ENCODE data around the gene SERINC5. TPM values are rescaled to one million over a fixed set of nuclear protein-coding genes. Genes with fewer than 3 reads are reported as not detected.
A peak's percentile ranks its signal among the peaks of the same experiment; 100 is the strongest.

SERINC5 gene
- polyA plus RNA-seq, 3 donors: 5.0 to 35.9 (median 7.3) TPM

- H3K27ac Mint-ChIP-seq: peak overlapping the region in 1 of 7 donors; percentile 75
- H3K9me3 Mint-ChIP-seq: peaks cover under 1 to 14% (median 6%) of the 10 kb centered on the region in 7 donors
- peaks cover 95% of the 10 kb centered on the region for H4K20me1 ChIP-seq (ENCODE audit: insufficient read depth, low read length)
- no peak overlapping the region for H3K4me2 ChIP-seq (replicated peaks; ENCODE audit: extremely low read depth, low read length, poor library complexity, severe bottlenecking)
- H3K27me3 ChIP-seq (ENCODE audit: control insufficient read depth in 2 of 2, insufficient read depth in 2 of 2, low read length in 2 of 2): no peaks in the 10 kb centered on the region
- peaks cover 15 to 19% of the 10 kb centered on the region in 2 donors for H3K36me3 Mint-ChIP-seq
- H3K4me3 ChIP-seq (replicated peaks in 1 of 3; ENCODE audit: low read depth in 2 of 3, low read length in 3 of 3): no peak overlapping the region
- H3K4me1 Mint-ChIP-seq: peaks cover 44% of the 10 kb centered on the region
- TF ChIP-seq, protein P1, sequence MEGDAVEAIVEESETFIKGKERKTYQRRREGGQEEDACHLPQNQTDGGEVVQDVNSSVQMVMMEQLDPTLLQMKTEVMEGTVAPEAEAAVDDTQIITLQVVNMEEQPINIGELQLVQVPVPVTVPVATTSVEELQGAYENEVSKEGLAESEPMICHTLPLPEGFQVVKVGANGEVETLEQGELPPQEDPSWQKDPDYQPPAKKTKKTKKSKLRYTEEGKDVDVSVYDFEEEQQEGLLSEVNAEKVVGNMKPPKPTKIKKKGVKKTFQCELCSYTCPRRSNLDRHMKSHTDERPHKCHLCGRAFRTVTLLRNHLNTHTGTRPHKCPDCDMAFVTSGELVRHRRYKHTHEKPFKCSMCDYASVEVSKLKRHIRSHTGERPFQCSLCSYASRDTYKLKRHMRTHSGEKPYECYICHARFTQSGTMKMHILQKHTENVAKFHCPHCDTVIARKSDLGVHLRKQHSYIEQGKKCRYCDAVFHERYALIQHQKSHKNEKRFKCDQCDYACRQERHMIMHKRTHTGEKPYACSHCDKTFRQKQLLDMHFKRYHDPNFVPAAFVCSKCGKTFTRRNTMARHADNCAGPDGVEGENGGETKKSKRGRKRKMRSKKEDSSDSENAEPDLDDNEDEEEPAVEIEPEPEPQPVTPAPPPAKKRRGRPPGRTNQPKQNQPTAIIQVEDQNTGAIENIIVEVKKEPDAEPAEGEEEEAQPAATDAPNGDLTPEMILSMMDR (IDR thresholded peaks at IDR 0.05): no peak
- WGBS (ENCODE audit: insufficient coverage): no CpG with 5 or more reads among the region's 2 CpGs
- no peak overlapping the region for H3K4me3 Mint-ChIP-seq
- H3K27me3 Mint-ChIP-seq (ENCODE audit: low read depth in 3 of 3): no peaks in the 10 kb centered on the region
- intact Hi-C loops (cut with micrococcal nuclease): no loop called here
- DNase-seq: no peak
- H3K9me3 ChIP-seq (replicated peaks in 1 of 2; ENCODE audit: control insufficient read depth in 1 of 2, insufficient read depth in 1 of 2, low read length in 2 of 2): peaks cover 2 to 6% of the 10 kb centered on the region in 2 donors
- H3K27ac ChIP-seq (ENCODE audit: low read depth in 1 of 2, low read length in 2 of 2): no peak overlapping the region
- H3K36me3 ChIP-seq (replicated peaks in 1 of 2; ENCODE audit: control insufficient read depth in 1 of 2, insufficient read depth in 2 of 2, low read length in 2 of 2): peaks cover 0 to under 1% of the 10 kb centered on the region in 2 donors
- peaks cover 97% of the 10 kb centered on the region for H3K79me2 ChIP-seq (ENCODE audit: insufficient read depth, low read length)
- H3K4me1 ChIP-seq (ENCODE audit: control insufficient read depth in 1 of 2, insufficient read depth in 2 of 2, low read length in 2 of 2): peaks cover 15 to 37% of the 10 kb centered on the region in 2 donors
- H2AFZ ChIP-seq (ENCODE audit: insufficient read depth, low read depth, low read length, poor library complexity, severe bottlenecking): no peak overlapping the region
- H3K9ac ChIP-seq (ENCODE audit: insufficient read depth, low read length, poor library complexity, severe bottlenecking): no peak overlapping the region
Measured at GRCh38 chr5:80248378-80248777, 7.5 kb downstream of the SERINC5 start.

GRCh38 chr5:80246995-80247729 is 8.7 kb downstream of the SERINC5 start:
- H3K4me1 Mint-ChIP-seq: peaks cover 31% of the 10 kb centered on the region
- Histone ChIP-seq H3K9me3 (replicated peaks in 1 of 2; ENCODE audit: control insufficient read depth in 1 of 2, insufficient read depth in 1 of 2, low read length in 2 of 2) (peaks cover 14 to 18% of the 10 kb centered on the region in 2 donors), H2AFZ (ENCODE audit: insufficient read depth, low read depth, low read length, poor library complexity, severe bottlenecking) (peak overlapping the region; percentile 0), H4K20me1 (ENCODE audit: insufficient read depth, low read length) (peaks cover 89% of the 10 kb centered on the region), H3K27me3 (ENCODE audit: control insufficient read depth in 2 of 2, insufficient read depth in 2 of 2, low read length in 2 of 2) (no peaks in the 10 kb centered on the region), H3K79me2 (ENCODE audit: insufficient read depth, low read length) (peaks cover 94% of the 10 kb centered on the region), H3K4me1 (ENCODE audit: control insufficient read depth in 1 of 2, insufficient read depth in 2 of 2, low read length in 2 of 2) (peaks cover 15 to 30% of the 10 kb centered on the region in 2 donors), H3K36me3 (replicated peaks in 1 of 2; ENCODE audit: control insufficient read depth in 1 of 2, insufficient read depth in 2 of 2, low read length in 2 of 2) (peaks cover 0 to 10% of the 10 kb centered on the region in 2 donors), H3K9ac (ENCODE audit: insufficient read depth, low read length, poor library complexity, severe bottlenecking) (no peak overlapping the region), H3K4me3 (replicated peaks in 1 of 3; ENCODE audit: low read depth in 2 of 3, low read length in 3 of 3) (peak overlapping the region in 1 of 3 experiments; percentile 42), H3K27ac (ENCODE audit: low read depth in 1 of 2, low read length in 2 of 2) (peak overlapping the region in 1 of 2 donors; percentile 60), H3K4me2 (replicated peaks; ENCODE audit: extremely low read depth, low read length, poor library complexity, severe bottlenecking) (peak overlapping the region; percentile 55)
- H3K36me3 Mint-ChIP-seq: peaks cover 15 to 24% of the 10 kb centered on the region in 2 donors
- intact Hi-C loops (cut with micrococcal nuclease): no loop called here
- WGBS (ENCODE audit: insufficient coverage): 80% methylated on average over 1 of the region's 6 CpGs
- peak overlapping the region in 6 of 7 donors; percentile 62 to 86 (median 69) for H3K27ac Mint-ChIP-seq
- H3K9me3 Mint-ChIP-seq: peaks cover 6 to 25% (median 17%) of the 10 kb centered on the region in 7 donors
- peak; percentile 64 to 68 (median 64) for DNase-seq
- H3K4me3 Mint-ChIP-seq: peak overlapping the region; percentile 42 to 64
- no peaks in the 10 kb centered on the region for H3K27me3 Mint-ChIP-seq (ENCODE audit: low read depth in 3 of 3)
- TF ChIP-seq, protein P1 (IDR thresholded peaks at IDR 0.05): no peak
